Testis (tissue), 3 donors: ENCODE results near the gene STX16. TPM values are rescaled to one million over a fixed set of nuclear protein-coding genes. Genes with fewer than 3 reads are reported as not detected.
"Not testable (repeated sequence)": the region's sequence is repeated elsewhere in the genome, so short reads cannot be mapped to it uniquely, and the experiment has no call there.

ENCODE experiments used
- DNase-seq: peaks from one replicate; pipeline ENCODE4 v3.0.0-alpha.2; 2019
- H3K27ac ChIP-seq, 2 donors: fragments of 200-600 bp; sonication (generic); one replicate each; pipeline ENCODE4 v1.5.1; 2019
- H3K27me3 ChIP-seq: fragments of 200-600 bp; sonication (generic); one replicate; pipeline ENCODE4 v1.5.1; 2019
- H3K36me3 ChIP-seq: fragments of 200-600 bp; sonication (generic); one replicate; pipeline ENCODE4 v1.5.1; 2017; ENCODE audit warnings: low read depth; ENCODE audit errors: missing control alignments
- H3K4me1 ChIP-seq: fragments of 200-600 bp; sonication (generic); one replicate; pipeline ENCODE4 v1.5.1; 2019
- H3K4me3 ChIP-seq, 2 donors: fragments of 200-600 bp; sonication (generic); one replicate each; pipeline ENCODE4 v1.5.1; 2017 to 2019
- H3K9me3 ChIP-seq: fragments of 200-600 bp; sonication (generic); one replicate; pipeline ENCODE4 v1.5.1; 2017
- CTCF ChIP-seq, 3 experiments: fragments of 450-650 bp in 2 of 3; fragments of 200-600 bp in 1 of 3; sonication (generic) in 1 of 3; IDR thresholded peaks; one replicate each; pipeline ENCODE4 v1.5.1; 2016 to 2019; ENCODE audit warnings: antibody characterized with exemption in 3 of 3, mild to moderate bottlenecking in 2 of 3, moderate library complexity in 1 of 3
- POLR2A ChIP-seq: fragments of 450-650 bp; IDR thresholded peaks from one replicate; pipeline ENCODE4 v1.6.1; 2017; ENCODE audit warnings: antibody characterized with exemption, mild to moderate bottlenecking, moderate library complexity
- WGBS, 2 donors: methylation state at CpG; one replicate each; pipeline ENCODE4 v1.1.5; 2018; 5-methylcytosine and 5-hydroxymethylcytosine counted together
- intact Hi-C: fragments of 100-400 bp; cut with DNase I; formaldehyde crosslinking; loops from one replicate; pipeline ENCODE4 v1.15.1; 2023; ENCODE audit warnings: low total_unique reads
- polyA plus RNA-seq: library from polyadenylated mRNA; stranded (reverse); fragments of 350-450 nt; fragmentation: Illumina TruSeq; extraction: RNeasy Lipid Tissue Mini Kit (QIAGEN cat#74804); gene quantifications from one replicate; pipeline ENCODE4 v1.2.3, GENCODE V29; 2014; ENCODE audit warnings: low read depth, low replicate concordance; ENCODE audit not compliant: insufficient read depth
- total RNA-seq, 2 donors: library from RNA; depleted of rRNA; stranded (reverse); fragments of >200 nt; gene quantifications; one replicate each; pipeline ENCODE4 v1.2.3, GENCODE V29; 2016

Gene STX16
- total and polyA plus RNA-seq, 3 donors from 2014 or later = 79.3 to 124 (median 107) TPM

- Histone ChIP-seq H3K4me3 (no peak overlapping the region), H3K4me1 (no peaks in the 10 kb centered on the region), H3K27ac (no peak overlapping the region), H3K36me3 (no peaks in the 10 kb centered on the region), H3K27me3 (no peaks in the 10 kb centered on the region), H3K9me3 (no peaks in the 10 kb centered on the region)
- no peak for TF ChIP-seq POLR2A
- TF ChIP-seq CTCF (IDR thresholded peaks at IDR 0.05) = no peak
- DNase-seq = no peak
- intact Hi-C loops = no loop called here
- 82 to 90% methylated on average over 9 of the region's 9 CpGs for WGBS, 2 donors
Observed at GRCh38 chr20:58722877-58723627, 72.0 kb downstream of the STX16 start.

- H3K27ac ChIP-seq = no peak overlapping the region
- no peaks in the 10 kb centered on the region for H3K27me3 ChIP-seq
- intact Hi-C loops = no loop called here
- H3K4me3 ChIP-seq = no peak overlapping the region
- TF ChIP-seq CTCF (IDR thresholded peaks at IDR 0.05) (no peak), POLR2A (no peak)
- WGBS, 2 donors = 88 to 94% methylated on average over 3 of the region's 3 CpGs
- H3K36me3 ChIP-seq = no peaks in the 10 kb centered on the region
- no peaks in the 10 kb centered on the region for H3K4me1 ChIP-seq
- H3K9me3 ChIP-seq = no peaks in the 10 kb centered on the region
- no peak for DNase-seq
Observed at GRCh38 chr20:58723628-58723984, 72.5 kb downstream of the STX16 start.

DNA sequence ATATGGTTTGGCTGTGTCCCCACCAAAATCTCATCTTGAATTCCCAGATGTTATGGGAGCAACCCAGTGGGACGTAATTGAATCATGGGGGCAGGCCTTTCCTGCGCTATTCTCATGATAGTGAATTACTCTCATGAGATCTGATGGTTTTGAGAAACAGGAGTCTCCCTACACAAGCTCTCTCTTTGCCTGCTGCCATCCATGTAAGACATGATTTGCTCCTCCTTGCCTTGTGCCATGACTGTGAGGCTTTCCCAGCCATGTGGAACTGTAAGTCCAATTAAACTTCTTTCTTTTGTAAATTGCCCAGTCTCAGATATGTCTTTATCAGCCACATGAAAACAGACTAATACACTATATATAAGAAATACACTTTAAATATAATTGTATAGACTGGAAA, 75.1 kb downstream of the STX16 start:
- H3K27ac ChIP-seq, H3K4me3 ChIP-seq, DNase-seq, H3K27me3 ChIP-seq, intact Hi-C loops, H3K4me1 ChIP-seq, H3K9me3 ChIP-seq, H3K36me3 ChIP-seq: not testable (repeated sequence)
- whole genome bisulfite sequencing, 2 donors = 72 to 94% methylated on average over 2 of the region's 2 CpGs

Other genes with a start within 250 kb of the STX16 start
- gene APCDD1L, start 135.9 kb upstream of the STX16 start, total RNA-seq = under 1 TPM in 1 of 2 donors, not detected in 1; 0.12 TPM
- 0.20 TPM for gene APCDD1L, start 135.9 kb upstream of the STX16 start, polyA plus RNA-seq
- gene NPEPL1, start 41.5 kb downstream of the STX16 start, total RNA-seq = 10 to 100 TPM; 56.3 to 79.9 TPM
- 47.6 TPM for gene NPEPL1, start 41.5 kb downstream of the STX16 start, polyA plus RNA-seq
- gene GNAS-AS1, start 199.6 kb downstream of the STX16 start, total RNA-seq = 1 to 10 TPM; 3.5 to 4.4 TPM
- 1.1 TPM for gene GNAS-AS1, start 199.6 kb downstream of the STX16 start, polyA plus RNA-seq
- 100 to 1,000 TPM; 880 to 885 TPM for gene GNAS, start 201.4 kb downstream of the STX16 start, total RNA-seq
- 716 TPM for gene GNAS, start 201.4 kb downstream of the STX16 start, polyA plus RNA-seq